Measurements from ENCODE around the gene ITPR1. TPM values are rescaled to one million over a fixed set of nuclear protein-coding genes. Genes with fewer than 3 reads are reported as not detected.

ITPR1 gene
- total RNA-seq, 1 donor from 2014 or later = 6.7 TPM

GRCh38 chr3:4573153-4573552 is 80.0 kb downstream of the ITPR1 start:
- H3K4me3 Mint-ChIP-seq (ENCODE audit: unreplicated experiment) = no peak overlapping the region
- Histone ChIP-seq H3K9ac (ENCODE audit: low read length) (no peak overlapping the region), H3K4me1 (ENCODE audit: insufficient read depth, low read length) (no peaks in the 10 kb centered on the region)

DNA sequence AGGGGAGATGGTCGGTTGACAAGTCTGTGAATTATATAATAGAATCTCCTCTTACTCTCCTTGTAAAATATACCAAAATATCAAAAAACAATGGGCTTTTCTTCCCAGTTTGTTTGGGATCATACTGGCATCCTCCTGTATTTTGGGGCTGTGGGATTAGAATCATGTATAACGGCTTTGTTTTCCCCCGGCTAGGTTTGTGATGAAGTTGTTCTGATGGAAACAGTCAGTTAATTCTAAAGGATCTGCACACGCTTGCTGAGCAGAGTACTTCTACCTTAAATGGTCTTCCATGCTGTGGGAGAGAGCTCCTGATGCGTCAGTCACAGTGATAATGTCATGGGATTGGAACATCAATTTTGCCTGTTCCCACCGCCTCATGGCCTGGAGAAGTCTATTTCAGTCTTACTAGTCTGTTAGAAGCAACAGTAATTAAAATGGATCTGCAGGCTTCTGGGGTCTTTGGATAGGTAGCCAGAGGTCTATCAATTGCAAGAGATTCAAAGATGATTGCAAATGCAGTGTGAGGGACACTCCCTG is 81.3 kb downstream of the ITPR1 start:
- H3K4me3 Mint-ChIP-seq (ENCODE audit: unreplicated experiment) = no peak overlapping the region
- H3K27ac Mint-ChIP-seq (ENCODE audit: unreplicated experiment) = no peak overlapping the region
- Histone ChIP-seq H4K20me1 (ENCODE audit: insufficient read depth, low read length) (no peaks in the 10 kb centered on the region), H3K9ac (ENCODE audit: low read length) (no peak overlapping the region), H3K4me1 (ENCODE audit: insufficient read depth, low read length) (no peaks in the 10 kb centered on the region), H3K27ac (ENCODE audit: low read depth, low read length) (no peak overlapping the region), H3K9me3 (ENCODE audit: insufficient read depth, low read depth, low read length) (no peaks in the 10 kb centered on the region), H3K79me2 (ENCODE audit: insufficient read depth, low read length) (no peaks in the 10 kb centered on the region), H3K27me3 (ENCODE audit: insufficient read depth, low read length) (no peaks in the 10 kb centered on the region), H3K36me3 (ENCODE audit: insufficient read depth, low read length) (no peaks in the 10 kb centered on the region), H2AFZ (ENCODE audit: low read depth, low read length) (no peak overlapping the region), H3K4me2 (ENCODE audit: low read length) (no peak overlapping the region), H3K4me3 (ENCODE audit: insufficient read depth, low read depth, low read length) (no peak overlapping the region)
- H3K9me3 Mint-ChIP-seq (ENCODE audit: unreplicated experiment) = no peaks in the 10 kb centered on the region
- FAIRE-seq (no peak), DNase-seq (ENCODE audit: low read depth) (no peak)
- H3K36me3 Mint-ChIP-seq (ENCODE audit: low read depth, unreplicated experiment) = no peaks in the 10 kb centered on the region
- no peaks in the 10 kb centered on the region for H3K27me3 Mint-ChIP-seq (ENCODE audit: low read depth, unreplicated experiment)
- TF ChIP-seq CTCF (IDR thresholded peaks at IDR 0.05; ENCODE audit: insufficient read depth, low read depth, low read length) (no peak), EZH2 (IDR thresholded peaks at IDR 0.05; ENCODE audit: insufficient read depth, low read length) (no peak)
- H3K4me1 Mint-ChIP-seq (ENCODE audit: low read depth, unreplicated experiment) = peaks cover 2% of the 10 kb centered on the region

More at GRCh38 chr3:4573153-4573552, 80.0 kb downstream of the ITPR1 start:
- Histone ChIP-seq H3K79me2 (ENCODE audit: insufficient read depth, low read length) (no peaks in the 10 kb centered on the region), H3K27me3 (ENCODE audit: insufficient read depth, low read length) (no peaks in the 10 kb centered on the region), H4K20me1 (ENCODE audit: insufficient read depth, low read length) (no peaks in the 10 kb centered on the region), H2AFZ (ENCODE audit: low read depth, low read length) (no peak overlapping the region), H3K4me3 (ENCODE audit: insufficient read depth, low read depth, low read length) (no peak overlapping the region), H3K4me2 (ENCODE audit: low read length) (no peak overlapping the region), H3K36me3 (ENCODE audit: insufficient read depth, low read length) (no peaks in the 10 kb centered on the region), H3K9me3 (ENCODE audit: insufficient read depth, low read depth, low read length) (no peaks in the 10 kb centered on the region), H3K27ac (ENCODE audit: low read depth, low read length) (no peak overlapping the region)
- no peak for DNase-seq (ENCODE audit: low read depth)
- TF ChIP-seq EZH2 (IDR thresholded peaks at IDR 0.05; ENCODE audit: insufficient read depth, low read length) (no peak), CTCF (IDR thresholded peaks at IDR 0.05; ENCODE audit: insufficient read depth, low read depth, low read length) (no peak)
- no peak for FAIRE-seq
- Mint-ChIP-seq H3K9me3 (ENCODE audit: unreplicated experiment) (no peaks in the 10 kb centered on the region), H3K36me3 (ENCODE audit: low read depth, unreplicated experiment) (no peaks in the 10 kb centered on the region), H3K27ac (ENCODE audit: unreplicated experiment) (no peak overlapping the region), H3K27me3 (ENCODE audit: low read depth, unreplicated experiment) (no peaks in the 10 kb centered on the region), H3K4me1 (ENCODE audit: low read depth, unreplicated experiment) (peaks cover 2% of the 10 kb centered on the region)

DNA sequence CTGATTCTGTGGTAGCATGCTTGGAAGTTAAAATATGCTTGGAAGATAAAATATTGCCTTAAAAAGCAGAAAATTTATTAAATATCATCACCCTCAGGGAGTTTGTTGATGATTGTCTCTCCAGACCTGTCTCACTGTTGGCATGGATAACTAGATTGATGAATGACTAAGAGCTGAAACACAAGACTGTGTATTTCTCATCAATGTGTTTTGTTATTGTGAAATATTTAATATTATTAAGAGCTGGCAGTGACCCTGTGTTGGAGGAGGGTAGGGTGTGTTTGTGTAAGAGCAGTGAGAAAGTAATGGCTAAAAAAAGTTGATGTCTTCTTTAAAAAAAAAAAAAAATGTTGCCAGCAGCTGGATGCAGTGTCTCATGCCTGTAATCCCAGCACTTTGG is 82.2 kb downstream of the ITPR1 start:
- Mint-ChIP-seq H3K27me3 (ENCODE audit: low read depth, unreplicated experiment) (no peaks in the 10 kb centered on the region), H3K9me3 (ENCODE audit: unreplicated experiment) (no peaks in the 10 kb centered on the region), H3K27ac (ENCODE audit: unreplicated experiment) (no peak overlapping the region), H3K36me3 (ENCODE audit: low read depth, unreplicated experiment) (no peaks in the 10 kb centered on the region), H3K4me1 (ENCODE audit: low read depth, unreplicated experiment) (peaks cover 2% of the 10 kb centered on the region), H3K4me3 (ENCODE audit: unreplicated experiment) (no peak overlapping the region)
- no peak for DNase-seq (ENCODE audit: low read depth)
- Histone ChIP-seq H3K27me3 (ENCODE audit: insufficient read depth, low read length) (no peaks in the 10 kb centered on the region), H3K36me3 (ENCODE audit: insufficient read depth, low read length) (no peaks in the 10 kb centered on the region), H2AFZ (ENCODE audit: low read depth, low read length) (no peak overlapping the region), H3K27ac (ENCODE audit: low read depth, low read length) (no peak overlapping the region), H3K4me3 (ENCODE audit: insufficient read depth, low read depth, low read length) (no peak overlapping the region), H3K9ac (ENCODE audit: low read length) (no peak overlapping the region), H4K20me1 (ENCODE audit: insufficient read depth, low read length) (no peaks in the 10 kb centered on the region), H3K4me2 (ENCODE audit: low read length) (no peak overlapping the region), H3K9me3 (ENCODE audit: insufficient read depth, low read depth, low read length) (no peaks in the 10 kb centered on the region), H3K4me1 (ENCODE audit: insufficient read depth, low read length) (no peaks in the 10 kb centered on the region), H3K79me2 (ENCODE audit: insufficient read depth, low read length) (no peaks in the 10 kb centered on the region)
- TF ChIP-seq EZH2 (IDR thresholded peaks at IDR 0.05; ENCODE audit: insufficient read depth, low read length) = no peak
- no peak for TF ChIP-seq CTCF (IDR thresholded peaks at IDR 0.05; ENCODE audit: insufficient read depth, low read depth, low read length)
- FAIRE-seq = no peak
